ENCODE data around the gene FRMD4A.

FRMD4A gene

GRCh38 chr10:13685885-13686284 lies 644.8 kb downstream of the FRMD4A start:
- Histone ChIP-seq H3K27ac (ENCODE audit: low read depth, low read length) (no peak overlapping the region), H3K9me3 (ENCODE audit: insufficient read depth, low read length) (no peaks in the 10 kb centered on the region), H3K4me3 (ENCODE audit: insufficient read depth, low read length, poor library complexity, severe bottlenecking) (no peak overlapping the region), H3F3A (ENCODE audit: insufficient read depth) (no peaks in the 10 kb centered on the region), H3K9ac (ENCODE audit: low read length) (no peak overlapping the region), H2AFZ (ENCODE audit: low read depth, low read length, severe bottlenecking) (no peak overlapping the region), H3K27me3 (ENCODE audit: low read length) (no peaks in the 10 kb centered on the region), H3K9me2 (replicated peaks; ENCODE audit: insufficient read depth, low read length) (no peaks in the 10 kb centered on the region), H3K79me2 (ENCODE audit: insufficient read depth, low read length) (no peaks in the 10 kb centered on the region), H3K4me2 (ENCODE audit: low read depth, low read length, poor library complexity, severe bottlenecking) (no peak overlapping the region), H4K20me1 (ENCODE audit: low read depth, low read length) (no peaks in the 10 kb centered on the region), H3K36me3 (ENCODE audit: low read length) (no peaks in the 10 kb centered on the region)
- TF ChIP-seq CTCF (IDR thresholded peaks at IDR 0.05; ENCODE audit: insufficient read depth, low read length, poor library complexity, severe bottlenecking), result no peak

GRCh38 chr10:13684806-13685482 lies 645.8 kb downstream of the FRMD4A start:
- Histone ChIP-seq H3K27me3 (ENCODE audit: low read length) (no peaks in the 10 kb centered on the region), H3K9ac (ENCODE audit: low read length) (no peak overlapping the region), H3K9me3 (ENCODE audit: insufficient read depth, low read length) (no peaks in the 10 kb centered on the region), H2AFZ (ENCODE audit: low read depth, low read length, severe bottlenecking) (no peak overlapping the region), H3K27ac (ENCODE audit: low read depth, low read length) (no peak overlapping the region), H3K36me3 (ENCODE audit: low read length) (no peaks in the 10 kb centered on the region), H4K20me1 (ENCODE audit: low read depth, low read length) (no peaks in the 10 kb centered on the region), H3F3A (ENCODE audit: insufficient read depth) (no peaks in the 10 kb centered on the region), H3K4me3 (ENCODE audit: insufficient read depth, low read length, poor library complexity, severe bottlenecking) (no peak overlapping the region), H3K4me2 (ENCODE audit: low read depth, low read length, poor library complexity, severe bottlenecking) (no peak overlapping the region), H3K79me2 (ENCODE audit: insufficient read depth, low read length) (no peaks in the 10 kb centered on the region), H3K9me2 (replicated peaks; ENCODE audit: insufficient read depth, low read length) (no peaks in the 10 kb centered on the region)
- TF ChIP-seq CTCF (IDR thresholded peaks at IDR 0.05; ENCODE audit: insufficient read depth, low read length, poor library complexity, severe bottlenecking), result no peak
- no peak for TF ChIP-seq EZH2phosphoT487 (conservative IDR thresholded peaks at IDR 0.05; ENCODE audit: low read length)

- H3K36me3 ChIP-seq (ENCODE audit: low read length), result no peaks in the 10 kb centered on the region
- H3K9me2 ChIP-seq (replicated peaks; ENCODE audit: insufficient read depth, low read length), result no peaks in the 10 kb centered on the region
- TF ChIP-seq CTCF (IDR thresholded peaks at IDR 0.05; ENCODE audit: insufficient read depth, low read length, poor library complexity, severe bottlenecking), result no peak
- TF ChIP-seq EZH2phosphoT487 (conservative IDR thresholded peaks at IDR 0.05; ENCODE audit: low read length), result no peak
- no peaks in the 10 kb centered on the region for H3K27me3 ChIP-seq (ENCODE audit: low read length)
- no peaks in the 10 kb centered on the region for H3K79me2 ChIP-seq (ENCODE audit: insufficient read depth, low read length)
- no peak overlapping the region for H3K4me2 ChIP-seq (ENCODE audit: low read depth, low read length, poor library complexity, severe bottlenecking)
- no peak overlapping the region for H3K4me3 ChIP-seq (ENCODE audit: insufficient read depth, low read length, poor library complexity, severe bottlenecking)
- H4K20me1 ChIP-seq (ENCODE audit: low read depth, low read length), result no peaks in the 10 kb centered on the region
- H3K27ac ChIP-seq (ENCODE audit: low read depth, low read length), result no peak overlapping the region
- H3K9ac ChIP-seq (ENCODE audit: low read length), result no peak overlapping the region
- no peak overlapping the region for H2AFZ ChIP-seq (ENCODE audit: low read depth, low read length, severe bottlenecking)
- no peaks in the 10 kb centered on the region for H3K9me3 ChIP-seq (ENCODE audit: insufficient read depth, low read length)
- H3F3A ChIP-seq (ENCODE audit: insufficient read depth), result no peaks in the 10 kb centered on the region
Measured at GRCh38 chr10:13684252-13684791, 646.4 kb downstream of the FRMD4A start.

Measured in SU-DHL-6 (cell line).